ENCODE data around the gene RAI1.

The RAI1 gene

GRCh38 chr17:17714261-17714866 lies 33.1 kb downstream of the RAI1 start:
- DNase-seq (ENCODE audit: low read depth in 4 of 4, low spot score in 1 of 4): no peak

GRCh38 chr17:17714879-17715278 lies 33.6 kb downstream of the RAI1 start:
- DNase-seq (ENCODE audit: low read depth in 4 of 4, low spot score in 1 of 4): no peak

- DNase-seq (ENCODE audit: low read depth in 4 of 4, low spot score in 1 of 4): no peak
These were observed 35.7 kb downstream of the RAI1 start for GRCh38 chr17:17716837-17717523.

- no peak for DNase-seq (ENCODE audit: low read depth in 4 of 4, low spot score in 1 of 4)
These were observed 37.0 kb downstream of the RAI1 start for GRCh38 chr17:17718251-17718650.

GRCh38 chr17:17719199-17719940 lies 38.1 kb downstream of the RAI1 start:
- DNase-seq (ENCODE audit: low read depth in 4 of 4, low spot score in 1 of 4): no peak

GRCh38 chr17:17719966-17720543 lies 38.8 kb downstream of the RAI1 start:
- no peak for DNase-seq (ENCODE audit: low read depth in 4 of 4, low spot score in 1 of 4)

GRCh38 chr17:17721140-17721668 lies 39.9 kb downstream of the RAI1 start:
- no peak for DNase-seq (ENCODE audit: low read depth in 4 of 4, low spot score in 1 of 4)

- no peak for DNase-seq (ENCODE audit: low read depth in 4 of 4, low spot score in 1 of 4)
These were observed 41.0 kb downstream of the RAI1 start for GRCh38 chr17:17722081-17722905.

- no peak for DNase-seq (ENCODE audit: low read depth in 4 of 4, low spot score in 1 of 4)
These were observed 41.7 kb downstream of the RAI1 start for GRCh38 chr17:17722906-17723353.

GRCh38 chr17:17723354-17724261 lies 42.4 kb downstream of the RAI1 start:
- peak in 1 of 4 experiments; percentile 21 for DNase-seq (ENCODE audit: low read depth in 4 of 4, low spot score in 1 of 4)

- no peak for DNase-seq (ENCODE audit: low read depth in 4 of 4, low spot score in 1 of 4)
These were observed 43.2 kb downstream of the RAI1 start for GRCh38 chr17:17724307-17725010.

GRCh38 chr17:17725011-17725751 lies 43.9 kb downstream of the RAI1 start:
- no peak for DNase-seq (ENCODE audit: low read depth in 4 of 4, low spot score in 1 of 4)

- DNase-seq (ENCODE audit: low read depth in 4 of 4, low spot score in 1 of 4): no peak
These were observed 44.6 kb downstream of the RAI1 start for GRCh38 chr17:17725752-17726457.

- no peak for DNase-seq (ENCODE audit: low read depth in 4 of 4, low spot score in 1 of 4)
These were observed 45.3 kb downstream of the RAI1 start for GRCh38 chr17:17726458-17727060.

- DNase-seq (ENCODE audit: low read depth in 4 of 4, low spot score in 1 of 4): no peak
These were observed 45.9 kb downstream of the RAI1 start for GRCh38 chr17:17727111-17727659.

- DNase-seq (ENCODE audit: low read depth in 4 of 4, low spot score in 1 of 4): no peak
These were observed 46.9 kb downstream of the RAI1 start for GRCh38 chr17:17728146-17728545.
